H1 (cell line): ENCODE data around the gene LECT2. TPM values are rescaled to one million over a fixed set of nuclear protein-coding genes. Genes with fewer than 3 reads are reported as not detected.

Experiments used
- CTCF ChIA-PET: fragments of 300-600 bp; sonication (Branson Sonifier 250); formaldehyde crosslinking; loops from one replicate; lab custom pipeline; 2021; ENCODE audit not compliant: partially characterized antibody; lab: Charles Lee
- POLR2A ChIA-PET: fragments of 300-600 bp; sonication (Branson Sonifier 250); formaldehyde crosslinking; loops from one replicate; lab custom pipeline; 2021; ENCODE audit warnings: inconsistent platforms; ENCODE audit not compliant: partially characterized antibody; lab: Charles Lee
- DNase-seq, 2 experiments: peaks; one replicate each; pipeline versions ENCODE4 v3.0.0 to v3.0.0-alpha.2; 2010 to 2022; ENCODE audit warnings: low spot score in 2 of 2, low read depth in 1 of 2, mixed read lengths in 1 of 2
- FAIRE-seq: peaks from 2 replicates; lab custom pipeline; 2011; peaks lifted over from hg19 to GRCh38; lab: Jason Lieb, UNC
- H2AFZ ChIP-seq: 2 replicates; pipeline ENCODE4 v1.8.1; 2012; ENCODE audit warnings: low read length, inconsistent platforms
- H2AK5ac ChIP-seq: 2 replicates; pipeline ENCODE4 v1.6.1; 2013; ENCODE audit warnings: low read depth, low read length
- H2BK120ac ChIP-seq: replicated peaks from 2 replicates; pipeline ENCODE3; 2013; ENCODE audit warnings: low read depth, low read length, inconsistent platforms
- H2BK12ac ChIP-seq: 2 replicates; pipeline ENCODE4 v1.6.1; 2013; ENCODE audit warnings: low read depth, low read length
- H2BK15ac ChIP-seq: 2 replicates; pipeline ENCODE4 v1.6.1; 2013; ENCODE audit warnings: low read length
- H2BK20ac ChIP-seq: 2 replicates; pipeline ENCODE4 v1.6.1; 2013; ENCODE audit warnings: low read length
- H2BK5ac ChIP-seq: 2 replicates; pipeline ENCODE4 v1.6.1; 2013; ENCODE audit warnings: low read depth, low read length
- H3K14ac ChIP-seq: 2 replicates; pipeline ENCODE4 v1.6.1; 2013; ENCODE audit warnings: inconsistent platforms; ENCODE audit not compliant: insufficient read length
- H3K18ac ChIP-seq: 2 replicates; pipeline ENCODE4 v1.6.1; 2013; ENCODE audit warnings: low read length; ENCODE audit errors: extremely low read depth
- H3K23ac ChIP-seq: 2 replicates; pipeline ENCODE4 v1.6.1; 2013; ENCODE audit warnings: inconsistent platforms; ENCODE audit not compliant: insufficient read length
- H3K23me2 ChIP-seq: 2 replicates; pipeline ENCODE4 v1.6.1; 2013; ENCODE audit warnings: low read depth, low read length
- H3K27ac ChIP-seq: 2 replicates; pipeline ENCODE4 v1.6.1; 2011; ENCODE audit warnings: low read depth, low read length, inconsistent platforms
- H3K27me3 ChIP-seq, 4 experiments: replicated peaks in 1 of 4; 1 replicate in 1 of 4; 2 replicates in 3 of 4; pipeline versions ENCODE4 v1.6.1 to v1.8.1; 2011 to 2013; ENCODE audit warnings: low read length in 3 of 4, mild to moderate bottlenecking in 3 of 4, inconsistent platforms in 2 of 4, mixed read lengths in 2 of 4, moderate library complexity in 1 of 4; ENCODE audit not compliant: control insufficient read depth in 3 of 4, insufficient read depth in 3 of 4; ENCODE audit errors: extremely low read depth in 1 of 4
- H3K36me3 ChIP-seq, 4 experiments: 2 replicates each; pipeline versions ENCODE4 v1.6.1 to v1.8.1; 2011 to 2013; ENCODE audit warnings: mild to moderate bottlenecking in 4 of 4, low read length in 3 of 4, moderate library complexity in 2 of 4, control low read depth in 1 of 4, inconsistent platforms in 1 of 4; ENCODE audit not compliant: insufficient read depth in 4 of 4, control insufficient read depth in 2 of 4
- H3K4ac ChIP-seq: replicated peaks from 2 replicates; pipeline ENCODE3; 2013; ENCODE audit warnings: low read length, low read depth, mixed read lengths, inconsistent platforms; ENCODE audit not compliant: insufficient read length
- H3K4me1 ChIP-seq, 4 experiments: replicated peaks in 1 of 4; 1 replicate in 1 of 4; 2 replicates in 3 of 4; pipeline versions ENCODE4 v1.6.1 to v1.8.1; 2011 to 2013; ENCODE audit warnings: low read length in 3 of 4, inconsistent platforms in 2 of 4, mixed read lengths in 1 of 4; ENCODE audit not compliant: insufficient read depth in 4 of 4, control insufficient read depth in 3 of 4
- H3K4me2 ChIP-seq, 2 experiments: 2 replicates each; pipeline versions ENCODE4 v1.6.1 to v1.8.1; 2011 to 2013; ENCODE audit warnings: low read depth in 2 of 2, low read length in 2 of 2, control low read depth in 1 of 2, inconsistent platforms in 1 of 2, mild to moderate bottlenecking in 1 of 2; ENCODE audit not compliant: insufficient read depth in 1 of 2
- H3K4me3 ChIP-seq, 4 experiments: fragments of 200-600, 300-600 bp in 1 of 4; sonication (generic), shearing (Covaris generic), sonication (Bioruptor Twin) in 1 of 4; 2 replicates each; pipeline versions ENCODE4 v1.5.1 to v1.8.1; 2011 to 2016; ENCODE audit warnings: low read length in 4 of 4, low read depth in 3 of 4, control low read depth in 2 of 4, inconsistent platforms in 2 of 4, mild to moderate bottlenecking in 2 of 4, mixed read lengths in 1 of 4, moderate library complexity in 1 of 4; ENCODE audit not compliant: insufficient read depth in 2 of 4; ENCODE audit errors: extremely low read depth in 1 of 4
- H3K56ac ChIP-seq: replicated peaks from 2 replicates; pipeline ENCODE3; 2013; ENCODE audit warnings: low read depth, mild to moderate bottlenecking, mixed read lengths, low read length, inconsistent platforms; ENCODE audit not compliant: insufficient read length
- H3K79me1 ChIP-seq: 2 replicates; pipeline ENCODE4 v1.6.1; 2013; ENCODE audit warnings: low read depth, low read length, control low read depth
- H3K79me2 ChIP-seq, 2 experiments: 2 replicates each; pipeline versions ENCODE4 v1.6.1 to v1.8.1; 2012 to 2013; ENCODE audit warnings: low read length in 2 of 2, mild to moderate bottlenecking in 2 of 2, inconsistent platforms in 1 of 2; ENCODE audit not compliant: insufficient read depth in 2 of 2, control insufficient read depth in 1 of 2
- H3K9ac ChIP-seq, 4 experiments: replicated peaks in 1 of 4; 1 replicate in 1 of 4; 2 replicates in 3 of 4; pipeline versions ENCODE4 v1.6.1 to v1.8.1; 2011 to 2013; ENCODE audit warnings: low read depth in 3 of 4, low read length in 3 of 4, control low read depth in 2 of 4, mild to moderate bottlenecking in 2 of 4, moderate library complexity in 2 of 4, inconsistent platforms in 1 of 4; ENCODE audit errors: extremely low read depth in 1 of 4
- H3K9me3 ChIP-seq, 2 experiments: 2 replicates each; pipeline versions ENCODE4 v1.6.1 to v1.8.1; 2012 to 2013; ENCODE audit warnings: mild to moderate bottlenecking in 2 of 2, moderate library complexity in 2 of 2, control low read depth in 1 of 2, inconsistent platforms in 1 of 2, low read depth in 1 of 2, low read length in 1 of 2, mixed read lengths in 1 of 2; ENCODE audit not compliant: insufficient read depth in 2 of 2
- H4K20me1 ChIP-seq, 2 experiments: replicated peaks in 1 of 2; 2 replicates each; pipeline versions ENCODE3 to v1.8.1; 2011 to 2013; ENCODE audit warnings: inconsistent platforms in 2 of 2, low read length in 2 of 2, mild to moderate bottlenecking in 1 of 2; ENCODE audit not compliant: insufficient read depth in 2 of 2, control insufficient read depth in 1 of 2
- H4K5ac ChIP-seq: 2 replicates; pipeline ENCODE4 v1.6.1; 2013; ENCODE audit warnings: low read length, low read depth, mixed read lengths, inconsistent platforms; ENCODE audit not compliant: insufficient read length
- H4K8ac ChIP-seq: 2 replicates; pipeline ENCODE4 v1.8.0; 2013; ENCODE audit warnings: mild to moderate bottlenecking, moderate library complexity, low read length, inconsistent platforms; ENCODE audit not compliant: insufficient read depth; ENCODE audit errors: extremely low read depth
- H4K91ac ChIP-seq: replicated peaks from 2 replicates; pipeline ENCODE3; 2013; ENCODE audit warnings: low read length, mixed read lengths, inconsistent platforms; ENCODE audit not compliant: insufficient read length
- ASH2L ChIP-seq: fragments of 200-600, 300-600 bp; sonication (generic); IDR thresholded peaks from one replicate; pipeline ENCODE4 v1.7.1; 2017; ENCODE audit warnings: low read length
- BRCA1 ChIP-seq: IDR thresholded peaks from 2 replicates; pipeline ENCODE4 v1.6.1; 2012; ENCODE audit warnings: low read depth, low read length, improper control_type of control experiment
- CHD1 ChIP-seq: IDR thresholded peaks from 2 replicates; pipeline ENCODE4 v1.6.1; 2012; ENCODE audit warnings: low read depth, low read length, improper control_type of control experiment
- HDAC2 ChIP-seq, 2 experiments: fragments of 300-600 bp in 1 of 2; sonication (generic) in 1 of 2; IDR thresholded peaks; 2 replicates each; pipeline ENCODE4 v1.6.1; 2011 to 2012; ENCODE audit warnings: low read depth in 2 of 2, low read length in 2 of 2, mild to moderate bottlenecking in 2 of 2, moderate library complexity in 2 of 2, borderline replicate concordance in 1 of 2, inconsistent platforms in 1 of 2
- KDM5A ChIP-seq: fragments of 200-600 bp; IDR thresholded peaks from 2 replicates; pipeline ENCODE4 v1.7.1; 2012; ENCODE audit warnings: mild to moderate bottlenecking, low read length, inconsistent platforms, mixed read lengths
- POU5F1 ChIP-seq: IDR thresholded peaks from 2 replicates; pipeline ENCODE4 v1.6.1; 2011; ENCODE audit warnings: low read depth, mild to moderate bottlenecking, low read length, moderate library complexity
- TEAD4 ChIP-seq: IDR thresholded peaks from 2 replicates; pipeline ENCODE4 v1.6.1; 2012; ENCODE audit warnings: low read depth, low read length, inconsistent platforms, mixed read lengths
- WGBS, 2 experiments: shearing (Covaris generic) in 1 of 2; methylation state at CpG; one replicate each; pipeline versions ENCODE4 v1.1.6 to v1.1.7; 2013 to 2015; ENCODE audit warnings: low lambda C conversion rate in 2 of 2, mixed read lengths in 2 of 2, inconsistent platforms in 1 of 2, low coverage in 1 of 2, missing lambda C conversion rate in 1 of 2; ENCODE audit not compliant: insufficient replicate concordance in 2 of 2, insufficient coverage in 1 of 2, insufficient read length in 1 of 2; ENCODE audit errors: extremely low coverage in 1 of 2, missing lambda C conversion rate in 1 of 2; 5-methylcytosine and 5-hydroxymethylcytosine counted together
- polyA plus RNA-seq, 7 experiments: library from polyadenylated mRNA; depleted of rRNA in 3 of 7; stranded (reverse) in 5 of 7; unstranded in 2 of 7; fragments of >200 nt in 5 of 7; fragments of 200-250 nt in 2 of 7; gene quantifications; 1 replicate in 5 of 7; 2 replicates in 1 of 7; 4 replicates in 1 of 7; pipeline versions ENCODE4 v1.2.1 to v1.2.3, GENCODE V29; 2011 to 2013; ENCODE audit warnings: missing spikeins in 2 of 7, mixed read lengths in 2 of 7
- total RNA-seq: library from RNA; stranded (reverse); fragmentation: NEBNext Ultra II Directional; extraction: Animal tissue kit (Norgen Biotek cat#: 25700); gene quantifications from 2 replicates; pipeline ENCODE4 v1.2.1, GENCODE V29; 2021
- TF ChIP-seq, protein P1 (sequence below): IDR thresholded peaks from 2 replicates; pipeline ENCODE4 v1.6.1; 2012; ENCODE audit warnings: inconsistent platforms
- TF ChIP-seq, protein P2 (sequence below), 3 experiments: IDR thresholded peaks; 1 replicate in 2 of 3; 2 replicates in 1 of 3; pipeline versions ENCODE4 v1.5.1 to v1.6.1; 2011; ENCODE audit warnings: low read length in 3 of 3, mild to moderate bottlenecking in 3 of 3, inconsistent platforms in 2 of 3, low read depth in 1 of 3, moderate library complexity in 1 of 3; ENCODE audit not compliant: insufficient read depth in 1 of 3; ENCODE audit errors: control extremely low read depth in 1 of 3

Gene LECT2
- total and polyA plus RNA-seq, 2 of the 8 experiments (the other 6 are each of a cell fraction or from before 2014, with no cell fraction given), result not detected

DNA sequence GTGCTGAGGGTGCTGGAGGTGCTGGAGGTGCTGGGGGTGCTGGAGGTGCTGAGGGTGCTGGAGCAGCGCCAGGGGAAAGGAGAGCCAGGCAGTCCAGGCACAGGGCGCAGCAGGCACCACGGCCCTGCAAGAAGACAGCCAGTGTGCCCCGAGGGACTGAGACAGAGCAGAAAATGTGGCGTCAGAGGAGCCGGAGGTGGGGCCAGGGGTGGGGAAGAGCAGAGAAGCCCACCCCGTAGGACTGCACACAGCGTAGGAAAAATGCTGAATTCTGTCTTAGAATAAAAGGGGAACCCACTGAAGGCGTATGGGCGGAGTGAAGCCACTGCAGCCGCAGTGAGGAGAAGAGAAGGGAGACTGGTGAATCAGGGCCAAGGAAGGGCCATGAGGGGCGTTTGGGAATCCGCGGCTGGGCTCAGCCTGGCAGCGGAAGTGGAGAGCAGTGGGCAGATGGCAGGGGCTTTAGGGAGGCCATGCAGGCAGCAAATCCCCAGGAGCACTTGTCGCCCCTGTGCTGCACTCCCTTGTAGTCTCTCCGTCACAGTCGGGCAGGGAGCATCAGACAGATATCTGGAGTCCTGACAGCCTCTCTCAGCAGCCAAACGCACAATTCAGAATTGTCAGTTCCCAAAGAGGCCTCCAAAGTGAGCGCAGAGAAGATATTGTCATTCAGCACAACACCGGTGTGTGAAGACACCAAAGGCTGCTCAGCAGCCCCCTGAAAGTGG lies 35.9 kb upstream of the LECT2 start:
- Histone ChIP-seq H2BK12ac (no peak overlapping the region), H3K18ac (no peak overlapping the region), H3K79me1 (no peaks in the 10 kb centered on the region), H4K20me1 (no peaks in the 10 kb centered on the region), H2AFZ (peak overlapping the region; percentile 44; the same call in 1 of the 2 replicates), H3K9ac (no peak overlapping the region), H4K8ac (no peak overlapping the region; the same call in 1 of the 2 replicates), H3K23ac (no peak overlapping the region), H2BK5ac (no peak overlapping the region), H3K23me2 (no peaks in the 10 kb centered on the region), H2BK20ac (no peak overlapping the region), H3K36me3 (no peaks in the 10 kb centered on the region), H3K79me2 (no peaks in the 10 kb centered on the region), H2AK5ac (no peak overlapping the region), H3K4me3 (no peak overlapping the region), H3K4me2 (no peak overlapping the region), H3K56ac (no peak overlapping the region), H3K4me1 (no peaks in the 10 kb centered on the region), H2BK15ac (no peak overlapping the region), H4K91ac (no peak overlapping the region), H2BK120ac (no peak overlapping the region), H3K14ac (no peak overlapping the region), H3K27me3 (no peaks in the 10 kb centered on the region), H3K9me3 (no peaks in the 10 kb centered on the region), H4K5ac (no peak overlapping the region), H3K27ac (no peak overlapping the region), H3K4ac (no peak overlapping the region)
- ChIA-PET CTCF (interaction anchor here (1.2 to 1.9 kb wide), 2 partner anchors 13 kb away, joined by 4 to 10 read pairs; no protein-coding TSS in a partner anchor), POLR2A (no interaction called here)
- WGBS, 2 experiments, result 95% methylated on average over 20 of the region's 21 CpGs; no CpG with 5 or more reads in 1 of the 2 experiments
- no peak for FAIRE-seq
- no peak for DNase-seq
- TF ChIP-seq BRCA1, result no peak
- TF ChIP-seq HDAC2 (IDR thresholded peaks at IDR 0.05; ENCODE audit: borderline replicate concordance in 1 of 2, low read depth in 2 of 2, low read length in 2 of 2), result no peak
- TF ChIP-seq KDM5A, result no peak
- TF ChIP-seq, protein P1, sequence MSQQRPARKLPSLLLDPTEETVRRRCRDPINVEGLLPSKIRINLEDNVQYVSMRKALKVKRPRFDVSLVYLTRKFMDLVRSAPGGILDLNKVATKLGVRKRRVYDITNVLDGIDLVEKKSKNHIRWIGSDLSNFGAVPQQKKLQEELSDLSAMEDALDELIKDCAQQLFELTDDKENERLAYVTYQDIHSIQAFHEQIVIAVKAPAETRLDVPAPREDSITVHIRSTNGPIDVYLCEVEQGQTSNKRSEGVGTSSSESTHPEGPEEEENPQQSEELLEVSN, result no peak
- TF ChIP-seq, protein P2, sequence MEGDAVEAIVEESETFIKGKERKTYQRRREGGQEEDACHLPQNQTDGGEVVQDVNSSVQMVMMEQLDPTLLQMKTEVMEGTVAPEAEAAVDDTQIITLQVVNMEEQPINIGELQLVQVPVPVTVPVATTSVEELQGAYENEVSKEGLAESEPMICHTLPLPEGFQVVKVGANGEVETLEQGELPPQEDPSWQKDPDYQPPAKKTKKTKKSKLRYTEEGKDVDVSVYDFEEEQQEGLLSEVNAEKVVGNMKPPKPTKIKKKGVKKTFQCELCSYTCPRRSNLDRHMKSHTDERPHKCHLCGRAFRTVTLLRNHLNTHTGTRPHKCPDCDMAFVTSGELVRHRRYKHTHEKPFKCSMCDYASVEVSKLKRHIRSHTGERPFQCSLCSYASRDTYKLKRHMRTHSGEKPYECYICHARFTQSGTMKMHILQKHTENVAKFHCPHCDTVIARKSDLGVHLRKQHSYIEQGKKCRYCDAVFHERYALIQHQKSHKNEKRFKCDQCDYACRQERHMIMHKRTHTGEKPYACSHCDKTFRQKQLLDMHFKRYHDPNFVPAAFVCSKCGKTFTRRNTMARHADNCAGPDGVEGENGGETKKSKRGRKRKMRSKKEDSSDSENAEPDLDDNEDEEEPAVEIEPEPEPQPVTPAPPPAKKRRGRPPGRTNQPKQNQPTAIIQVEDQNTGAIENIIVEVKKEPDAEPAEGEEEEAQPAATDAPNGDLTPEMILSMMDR (IDR thresholded peaks at IDR 0.05; ENCODE audit: control extremely low read depth in 1 of 3, insufficient read depth in 1 of 3, low read depth in 1 of 3, low read length in 3 of 3), result no peak
- no peak for TF ChIP-seq POU5F1
- no peak for TF ChIP-seq ASH2L
- TF ChIP-seq CHD1, result no peak
- TF ChIP-seq TEAD4, result no peak
